Neuronal stem cell (in vitro differentiated cells): Measurements from ENCODE around the gene RHOG.

Experiments
- DNase-seq: peaks from one replicate; pipeline ENCODE4 v3.0.0-alpha.2; 2013; ENCODE audit warnings: low spot score
- H2AFZ ChIP-seq: one replicate; pipeline ENCODE4 v1.6.1; 2013; ENCODE audit warnings: mild to moderate bottlenecking, low read length, inconsistent platforms
- H2AK5ac ChIP-seq: 2 replicates; pipeline ENCODE4 v1.6.1; 2013; ENCODE audit warnings: low read depth, mild to moderate bottlenecking, inconsistent platforms, low read length, moderate library complexity, mixed read lengths
- H2BK120ac ChIP-seq: 2 replicates; pipeline ENCODE4 v1.6.1; 2013; ENCODE audit warnings: low read depth, mild to moderate bottlenecking, inconsistent platforms, low read length, moderate library complexity, mixed read lengths
- H2BK12ac ChIP-seq: one replicate; pipeline ENCODE4 v1.6.1; 2013; ENCODE audit warnings: low read length, inconsistent platforms
- H2BK15ac ChIP-seq: 2 replicates; pipeline ENCODE4 v1.6.1; 2013; ENCODE audit warnings: mild to moderate bottlenecking, low read length, inconsistent platforms, mixed read lengths
- H2BK5ac ChIP-seq: one replicate; pipeline ENCODE4 v1.6.1; 2013; ENCODE audit warnings: inconsistent platforms, mild to moderate bottlenecking, low read length, moderate library complexity
- H3K14ac ChIP-seq: one replicate; pipeline ENCODE4 v1.6.1; 2013; ENCODE audit warnings: low read length, inconsistent platforms
- H3K18ac ChIP-seq: 2 replicates; pipeline ENCODE4 v1.6.1; 2013; ENCODE audit warnings: low read length, inconsistent platforms
- H3K23ac ChIP-seq: 2 replicates; pipeline ENCODE4 v1.6.1; 2013; ENCODE audit warnings: low read depth, mild to moderate bottlenecking, mixed read lengths, low read length, inconsistent platforms; ENCODE audit not compliant: poor library complexity
- H3K27ac ChIP-seq: replicated peaks from 3 replicates; pipeline ENCODE4 v1.5.1; 2013; ENCODE audit warnings: low read length, inconsistent platforms
- H3K27me3 ChIP-seq, 3 experiments: 2 replicates each; pipeline ENCODE4 v1.6.1; 2013; ENCODE audit warnings: low read length in 3 of 3, mild to moderate bottlenecking in 2 of 3, inconsistent platforms in 1 of 3, low read depth in 1 of 3, mixed read lengths in 1 of 3, moderate library complexity in 1 of 3; ENCODE audit not compliant: control insufficient read depth in 3 of 3, insufficient read depth in 3 of 3
- H3K36me3 ChIP-seq, 2 donors: replicated peaks in 1 of 2; 2 replicates each; pipeline ENCODE4 v1.6.1; 2013; ENCODE audit warnings: low read length in 2 of 2; ENCODE audit not compliant: control insufficient read depth in 2 of 2, insufficient read depth in 2 of 2
- H3K4ac ChIP-seq: 2 replicates; pipeline ENCODE4 v1.6.1; 2013; ENCODE audit warnings: inconsistent platforms, mild to moderate bottlenecking, low read length, moderate library complexity
- H3K4me1 ChIP-seq, 2 donors: 1 replicate in 1 of 2; 2 replicates in 1 of 2; pipeline ENCODE4 v1.6.1; 2013; ENCODE audit warnings: low read length in 2 of 2, low read depth in 1 of 2; ENCODE audit not compliant: control insufficient read depth in 2 of 2, insufficient read depth in 1 of 2
- H3K4me2 ChIP-seq: one replicate; pipeline ENCODE4 v1.6.1; 2013; ENCODE audit warnings: mild to moderate bottlenecking, low read length, inconsistent platforms; ENCODE audit not compliant: insufficient read depth, poor library complexity, severe bottlenecking
- H3K4me3 ChIP-seq, 2 donors: 2 replicates each; pipeline ENCODE4 v1.5.1; 2013; ENCODE audit warnings: low read length in 2 of 2, mild to moderate bottlenecking in 2 of 2, inconsistent platforms in 1 of 2, moderate library complexity in 1 of 2
- H3K79me1 ChIP-seq: one replicate; pipeline ENCODE4 v1.6.1; 2013; ENCODE audit warnings: low read depth, mild to moderate bottlenecking, inconsistent platforms, low read length, moderate library complexity
- H3K9ac ChIP-seq: one replicate; pipeline ENCODE4 v1.6.1; 2013; ENCODE audit warnings: mild to moderate bottlenecking, low read depth, low read length, inconsistent platforms; ENCODE audit not compliant: poor library complexity
- H3K9me3 ChIP-seq, 2 donors: replicated peaks in 1 of 2; 2 replicates each; pipeline versions ENCODE3 to v1.6.1; 2013; ENCODE audit warnings: low read length in 2 of 2, mild to moderate bottlenecking in 2 of 2, inconsistent platforms in 1 of 2, low read depth in 1 of 2, mixed read lengths in 1 of 2, moderate library complexity in 1 of 2; ENCODE audit not compliant: control insufficient read depth in 2 of 2, insufficient read depth in 1 of 2
- H4K8ac ChIP-seq: one replicate; pipeline ENCODE4 v1.6.1; 2013; ENCODE audit warnings: low read depth, mild to moderate bottlenecking, inconsistent platforms, low read length, moderate library complexity
- H4K91ac ChIP-seq: one replicate; pipeline ENCODE4 v1.6.1; 2013; ENCODE audit warnings: low read length, low read depth, mild to moderate bottlenecking, inconsistent platforms; ENCODE audit not compliant: poor library complexity
- WGBS, 2 donors: extraction: QIAGEN DNeasy Blood & Tissue Kit; methylation state at CpG; one replicate each; pipeline ENCODE4 v1.1.7; 2013; ENCODE audit warnings: missing lambda C conversion rate in 2 of 2, mixed read lengths in 1 of 2; ENCODE audit not compliant: insufficient read length in 2 of 2, insufficient replicate concordance in 1 of 2; ENCODE audit errors: extremely low coverage in 2 of 2; 5-methylcytosine and 5-hydroxymethylcytosine counted together

RHOG gene

DNA sequence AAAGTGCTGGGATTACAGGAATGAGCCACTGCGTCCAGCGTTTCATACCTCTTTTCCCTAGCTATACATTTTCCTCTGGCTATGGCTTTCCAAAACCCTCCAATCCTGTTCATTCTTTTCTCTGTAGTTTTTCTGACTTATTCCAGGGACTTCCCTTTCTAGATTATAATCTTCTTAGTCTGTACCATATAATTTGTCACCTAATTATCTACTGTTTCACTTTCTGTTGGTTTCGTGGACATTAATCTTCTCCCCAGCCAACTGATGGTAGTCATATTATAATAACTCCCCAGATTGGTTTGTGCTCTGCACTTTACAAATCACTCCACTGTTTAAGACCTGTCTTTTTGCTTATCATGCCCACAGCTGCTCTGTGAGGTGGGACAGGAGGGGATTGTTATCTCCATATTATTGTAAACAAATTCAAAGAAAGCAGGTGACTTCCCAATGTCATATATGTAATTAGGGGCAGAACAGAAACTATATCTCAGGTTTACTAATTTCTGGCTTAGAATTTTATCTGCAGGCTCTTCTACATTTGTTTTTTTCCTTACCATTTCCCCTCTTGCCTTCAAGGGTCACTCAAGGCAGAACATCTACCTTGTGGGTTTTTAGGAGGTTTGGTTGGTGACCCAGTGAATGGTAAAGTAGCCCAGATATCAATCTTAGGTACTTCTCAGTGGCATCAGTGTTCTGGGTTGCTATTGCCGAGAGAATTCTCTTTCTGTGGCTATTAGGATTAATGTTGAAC is 38.6 kb upstream of the RHOG start:
- no CpG with 5 or more reads among the region's 4 CpGs for WGBS, 2 donors
- H3K18ac ChIP-seq: no peak overlapping the region
- peaks cover 0 to 2% of the 10 kb centered on the region in 2 donors for H3K9me3 ChIP-seq
- H2BK120ac ChIP-seq: no peak overlapping the region
- no peak overlapping the region for H4K8ac ChIP-seq
- no peak overlapping the region for H2BK5ac ChIP-seq
- H2BK15ac ChIP-seq: no peak overlapping the region
- no peak overlapping the region for H2AK5ac ChIP-seq
- peaks cover 4 to 14% of the 10 kb centered on the region in 2 donors for H3K4me1 ChIP-seq
- no peaks in the 10 kb centered on the region for H3K36me3 ChIP-seq
- DNase-seq: no peak
- H4K91ac ChIP-seq: no peak overlapping the region
- no peak overlapping the region for H3K9ac ChIP-seq
- H2BK12ac ChIP-seq: no peak overlapping the region
- no peak overlapping the region for H3K14ac ChIP-seq
- H3K4me3 ChIP-seq: no peak overlapping the region
- H2AFZ ChIP-seq: no peak overlapping the region
- H3K4ac ChIP-seq: no peak overlapping the region
- H3K79me1 ChIP-seq: no peaks in the 10 kb centered on the region
- H3K23ac ChIP-seq: no peak overlapping the region
- no peak overlapping the region for H3K27ac ChIP-seq
- no peak overlapping the region for H3K4me2 ChIP-seq
- no peaks in the 10 kb centered on the region for H3K27me3 ChIP-seq

DNA sequence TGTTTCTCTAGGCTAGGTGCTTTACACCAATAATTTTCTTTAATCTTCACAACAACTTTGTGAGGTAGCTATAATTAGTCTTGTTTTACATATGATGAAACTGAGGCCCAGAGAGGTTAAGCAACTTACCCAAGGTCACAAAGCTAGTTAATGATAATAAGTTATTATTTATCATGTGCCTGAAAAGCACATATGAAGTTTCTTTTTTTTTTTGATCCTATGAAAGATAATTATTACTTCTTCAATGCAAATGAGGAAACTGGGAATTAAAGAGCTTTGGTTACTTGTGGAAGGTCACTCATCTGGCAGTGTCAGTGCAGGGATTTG is 37.5 kb upstream of the RHOG start:
- Histone ChIP-seq H3K18ac (no peak overlapping the region), H3K27me3 (no peaks in the 10 kb centered on the region), H3K14ac (no peak overlapping the region), H2BK12ac (no peak overlapping the region), H3K4me1 (peaks cover 4 to 14% of the 10 kb centered on the region in 2 donors), H3K4ac (no peak overlapping the region), H3K23ac (no peak overlapping the region), H2AFZ (no peak overlapping the region), H2BK5ac (no peak overlapping the region), H3K9ac (no peak overlapping the region), H3K4me2 (no peak overlapping the region), H3K27ac (no peak overlapping the region), H2BK15ac (no peak overlapping the region), H2AK5ac (no peak overlapping the region), H3K4me3 (no peak overlapping the region), H4K91ac (no peak overlapping the region), H4K8ac (no peak overlapping the region), H3K9me3 (peaks cover 0 to 2% of the 10 kb centered on the region in 2 donors), H3K79me1 (no peaks in the 10 kb centered on the region), H3K36me3 (no peaks in the 10 kb centered on the region), H2BK120ac (no peak overlapping the region)
- no peak for DNase-seq

DNA sequence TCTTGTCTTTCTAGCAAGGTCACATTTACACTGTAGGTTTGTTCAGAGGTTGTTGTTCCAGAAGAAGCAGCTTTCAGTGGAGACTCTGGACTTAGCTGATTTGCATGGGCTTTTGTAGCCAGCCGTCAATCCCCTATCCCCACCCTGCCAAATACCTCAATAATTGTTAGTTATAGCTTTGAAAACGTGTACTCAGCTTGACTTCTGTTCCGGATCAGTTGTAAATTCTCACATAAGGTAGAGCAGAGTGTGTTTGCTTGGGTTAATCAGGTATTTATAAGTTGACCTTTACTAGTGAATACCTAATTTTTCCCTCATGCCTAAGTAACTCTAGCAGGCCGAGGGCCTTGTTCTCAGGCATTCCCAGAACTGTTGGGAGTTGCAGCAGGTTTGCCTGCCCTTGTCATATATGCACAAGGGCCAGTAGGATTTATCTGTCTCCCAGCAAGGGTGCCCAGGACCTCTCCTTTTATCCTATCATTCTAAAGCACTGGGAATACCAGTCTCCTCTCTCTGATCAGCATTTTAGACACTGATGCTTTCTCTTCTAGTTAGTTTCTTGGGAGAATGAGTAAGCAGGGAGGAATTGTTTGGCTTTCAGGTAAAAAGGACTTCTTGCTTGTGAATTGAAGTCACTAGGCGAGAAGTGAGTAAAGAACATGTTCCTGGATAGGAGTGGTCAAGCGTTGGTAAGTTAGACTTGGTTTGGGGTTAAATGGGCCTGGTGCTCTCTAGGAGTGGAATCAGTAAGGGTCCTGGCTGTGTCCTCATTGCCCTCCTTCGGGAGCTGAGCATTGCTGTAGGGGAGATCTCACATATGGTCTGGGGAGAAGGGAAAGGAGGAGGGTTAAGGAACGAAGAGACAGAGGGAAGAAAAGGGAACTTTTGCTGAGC is 36.9 kb upstream of the RHOG start:
- Histone ChIP-seq H3K36me3 (no peaks in the 10 kb centered on the region), H3K9me3 (peaks cover 0 to 2% of the 10 kb centered on the region in 2 donors), H2BK15ac (no peak overlapping the region), H2BK12ac (no peak overlapping the region), H3K27me3 (no peaks in the 10 kb centered on the region), H3K27ac (no peak overlapping the region), H4K91ac (no peak overlapping the region), H2BK120ac (no peak overlapping the region), H3K79me1 (no peaks in the 10 kb centered on the region), H3K4me3 (no peak overlapping the region), H3K4me2 (no peak overlapping the region), H3K9ac (no peak overlapping the region), H2AK5ac (no peak overlapping the region), H2AFZ (no peak overlapping the region), H3K18ac (no peak overlapping the region), H3K4me1 (peaks cover 4 to 14% of the 10 kb centered on the region in 2 donors), H4K8ac (no peak overlapping the region), H3K23ac (no peak overlapping the region), H3K4ac (no peak overlapping the region), H2BK5ac (no peak overlapping the region), H3K14ac (no peak overlapping the region)
- DNase-seq: no peak
- WGBS, 2 donors: no CpG with 5 or more reads among the region's 8 CpGs

DNA sequence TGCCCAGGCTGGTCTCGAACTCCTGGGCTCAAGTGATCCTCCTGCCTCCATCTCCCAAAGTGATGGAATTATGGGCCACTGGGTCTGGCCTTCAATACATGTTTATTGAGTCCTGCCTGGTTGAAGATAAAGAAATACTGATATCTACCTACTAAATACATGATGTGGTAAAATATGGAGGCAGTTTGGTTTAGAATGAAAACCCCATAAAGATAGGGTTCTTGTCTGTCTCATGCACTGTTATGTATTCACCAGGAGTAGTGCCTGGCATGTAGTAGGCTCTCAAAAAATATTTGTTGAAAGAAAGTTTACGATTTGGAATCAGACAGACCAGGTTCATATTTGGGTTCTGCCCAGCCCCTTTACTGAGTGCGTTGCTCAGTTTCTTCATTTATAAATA is 35.9 kb upstream of the RHOG start:
- Histone ChIP-seq H3K14ac (no peak overlapping the region), H3K79me1 (no peaks in the 10 kb centered on the region), H3K9me3 (no peaks in the 10 kb centered on the region), H3K4me2 (no peak overlapping the region), H3K36me3 (no peaks in the 10 kb centered on the region), H3K18ac (no peak overlapping the region), H3K9ac (no peak overlapping the region), H2BK120ac (no peak overlapping the region), H3K27me3 (no peaks in the 10 kb centered on the region), H3K4ac (no peak overlapping the region), H2BK15ac (no peak overlapping the region), H3K23ac (no peak overlapping the region), H3K4me3 (no peak overlapping the region), H4K8ac (no peak overlapping the region), H4K91ac (no peak overlapping the region), H3K27ac (no peak overlapping the region), H2BK5ac (no peak overlapping the region), H2AFZ (no peak overlapping the region), H2BK12ac (no peak overlapping the region), H2AK5ac (no peak overlapping the region), H3K4me1 (peaks cover 4 to 14% of the 10 kb centered on the region in 2 donors)
- no peak for DNase-seq
- no CpG with 5 or more reads among the region's 3 CpGs for WGBS, 2 donors
